K562 treated with DMSO at 1 percent for 24 hours (cell line): Measurements from ENCODE around the gene KLF1. TPM values are rescaled to one million over a fixed set of nuclear protein-coding genes. Genes with fewer than 3 reads are reported as not detected.

ENCODE experiments used
- total RNA-seq: library from RNA; unstranded; fragments of 300-600 nt; gene quantifications from 2 replicates; pipeline ENCODE4 v1.2.3, GENCODE V29; 2022; ENCODE audit warnings: low read depth; ENCODE audit not compliant: insufficient read depth

The KLF1 gene
- total RNA-seq, result 33.8 and 46.8 TPM in 2 replicates

DNA sequence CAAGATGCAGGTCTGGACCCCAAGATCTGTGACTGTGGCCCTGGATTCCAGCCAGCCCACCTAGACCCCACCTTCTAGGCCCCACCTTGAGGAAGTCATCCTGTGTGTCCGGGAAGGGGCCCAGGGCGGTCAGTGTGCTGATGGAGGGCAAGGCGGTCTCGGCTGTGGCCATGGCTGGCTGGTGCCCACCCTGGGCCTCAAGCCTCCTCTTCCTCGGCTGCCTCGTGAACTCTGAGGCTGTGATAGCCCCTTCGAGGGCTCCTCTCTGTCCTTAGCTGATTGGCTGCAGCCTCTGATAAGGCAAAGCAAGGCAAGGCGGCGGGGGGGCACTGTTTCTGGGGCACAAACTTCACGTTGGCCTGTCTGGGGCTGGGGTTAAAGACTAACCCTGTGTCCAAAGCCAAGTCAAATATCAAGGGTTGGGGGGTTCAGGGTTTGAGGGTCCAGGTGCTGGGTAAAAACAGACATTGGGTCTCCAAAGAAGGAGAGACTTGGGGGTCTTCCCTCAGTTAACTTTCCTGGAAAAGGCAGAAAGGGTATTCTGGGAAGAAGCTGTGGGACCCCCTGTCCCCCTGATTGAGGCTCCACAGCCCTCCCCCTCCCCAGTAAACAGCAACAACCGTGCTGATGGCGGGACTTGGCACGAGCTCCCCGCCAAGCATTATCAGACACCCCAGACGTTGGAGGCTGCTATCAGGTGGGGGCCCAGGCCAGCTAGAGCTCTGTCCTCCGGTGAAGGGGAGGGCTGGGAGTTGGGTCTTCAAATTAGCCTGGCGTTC, at the start of gene KLF1:
KLF1 (minus strand) TSS at position 233 of the 779 bp plus-strand sequence; CDS start at position 172, 61 bp downstream.

DNA sequence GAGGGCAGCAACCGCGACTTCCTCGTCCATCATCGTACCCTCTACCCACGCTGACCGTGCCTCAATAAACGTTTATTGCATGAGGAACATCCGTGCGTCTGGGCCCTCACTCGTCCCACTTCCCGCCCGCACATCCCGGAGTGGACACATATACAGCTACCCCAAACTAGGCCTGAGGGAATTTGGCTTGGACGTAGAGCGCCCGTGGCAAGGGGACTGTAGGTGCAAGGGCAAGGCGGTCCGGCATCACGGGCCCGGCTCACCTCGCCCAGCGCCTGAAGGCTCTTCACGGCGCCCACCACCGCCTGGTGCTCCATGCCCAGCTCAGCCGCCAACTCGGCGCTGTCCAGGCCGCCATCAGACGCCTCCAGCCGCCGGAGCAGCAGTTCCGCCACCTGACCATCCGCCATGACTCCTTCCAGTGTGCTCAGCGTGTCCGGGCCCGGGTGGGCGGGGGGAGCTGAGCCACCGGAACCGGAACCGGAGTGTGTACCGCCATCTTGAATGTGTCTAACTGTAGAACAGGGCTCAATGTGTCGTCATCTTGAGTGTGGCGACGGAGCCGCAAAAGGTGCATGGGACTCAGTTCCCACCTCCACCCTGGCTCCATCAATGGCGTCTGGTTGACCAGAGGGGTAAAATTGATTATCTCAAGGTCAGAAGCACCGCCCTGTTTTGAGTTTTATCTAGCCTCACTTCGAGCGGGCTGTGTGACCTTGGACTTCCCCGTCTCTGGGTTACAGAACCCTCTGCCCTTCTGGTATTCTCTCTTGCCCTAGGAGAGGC, 46.5 kb upstream of the KLF1 start, which contains the start of gene FARSA:
FARSA (minus strand) TSS at position 425 of the 786 bp plus-strand sequence; CDS start at position 410, 15 bp downstream.

DNA sequence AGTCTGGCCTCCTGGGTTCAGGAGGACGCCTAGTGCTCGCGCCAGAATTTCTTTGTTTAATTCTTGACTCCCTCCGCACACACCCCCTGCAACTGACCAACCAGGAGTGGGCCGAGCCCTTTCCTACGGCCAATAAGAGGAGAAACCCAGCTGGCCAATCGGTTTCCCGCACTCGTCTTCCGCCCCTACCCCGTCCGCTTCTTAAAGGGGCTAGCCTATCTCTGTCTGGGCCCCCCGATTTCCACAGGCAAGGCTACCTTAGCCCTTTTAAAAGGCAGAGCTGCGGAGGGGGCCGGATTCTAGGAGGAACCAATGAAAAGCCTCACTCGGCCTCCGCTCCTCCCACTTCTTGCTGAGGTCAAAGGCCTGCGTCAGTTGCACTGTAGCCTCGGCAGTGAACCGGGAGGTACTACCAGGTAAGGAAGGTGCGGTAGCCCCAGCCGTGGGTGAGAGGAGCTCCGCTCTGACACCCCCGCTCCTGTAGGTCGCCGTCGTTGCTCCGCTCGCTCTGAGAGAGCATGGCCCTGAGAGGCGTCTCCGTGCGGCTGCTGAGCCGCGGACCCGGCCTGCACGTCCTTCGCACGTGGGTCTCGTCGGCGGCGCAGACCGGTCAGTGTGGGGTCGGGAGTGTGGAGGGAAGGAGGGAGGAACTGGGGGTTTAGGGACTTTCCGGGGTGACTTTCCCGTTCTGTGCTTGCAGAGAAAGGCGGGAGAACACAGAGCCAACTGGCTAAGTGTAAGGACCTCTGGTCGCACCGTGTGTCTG, 4.0 kb upstream of the KLF1 start, which contains the start of gene GCDH:
GCDH (plus strand) TSS at position 374 of the 766 bp plus-strand sequence; CDS start at position 519, 145 bp downstream.

DNA sequence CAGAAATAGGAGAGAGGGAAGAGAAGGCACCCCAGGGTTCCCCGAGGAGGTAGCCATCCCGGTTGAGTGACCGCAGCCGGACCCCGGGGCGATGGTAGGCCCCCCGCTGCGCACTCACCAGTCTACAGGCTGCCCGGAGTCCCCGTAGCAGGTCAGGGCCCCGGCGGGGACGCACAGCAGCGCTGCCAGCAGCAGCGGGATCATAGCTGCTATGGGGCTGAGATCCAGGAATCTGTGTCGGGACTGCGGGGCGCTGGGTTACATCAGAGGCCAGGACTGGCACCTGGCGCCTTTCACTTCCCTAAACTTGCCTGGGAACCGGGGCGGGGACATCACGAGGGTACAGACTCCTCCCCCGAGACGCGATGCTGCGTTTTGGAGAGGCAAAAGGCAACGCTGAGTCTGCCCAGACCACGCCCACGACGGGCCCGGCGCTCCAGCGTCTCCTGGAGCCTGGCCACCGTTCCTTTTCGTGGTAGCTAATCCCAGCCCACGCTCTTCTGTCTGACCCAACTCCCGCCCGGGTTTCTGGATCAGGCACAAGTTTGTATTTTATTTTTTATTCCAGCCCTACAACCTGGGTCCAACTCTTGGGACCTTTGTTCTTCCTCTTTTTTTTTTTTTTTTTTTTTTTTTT, 5.7 kb downstream of the KLF1 start, which contains the start of gene DNASE2:
DNASE2 (minus strand) TSS at position 278 of the 637 bp plus-strand sequence; CDS start at position 204, 74 bp downstream.

DNA sequence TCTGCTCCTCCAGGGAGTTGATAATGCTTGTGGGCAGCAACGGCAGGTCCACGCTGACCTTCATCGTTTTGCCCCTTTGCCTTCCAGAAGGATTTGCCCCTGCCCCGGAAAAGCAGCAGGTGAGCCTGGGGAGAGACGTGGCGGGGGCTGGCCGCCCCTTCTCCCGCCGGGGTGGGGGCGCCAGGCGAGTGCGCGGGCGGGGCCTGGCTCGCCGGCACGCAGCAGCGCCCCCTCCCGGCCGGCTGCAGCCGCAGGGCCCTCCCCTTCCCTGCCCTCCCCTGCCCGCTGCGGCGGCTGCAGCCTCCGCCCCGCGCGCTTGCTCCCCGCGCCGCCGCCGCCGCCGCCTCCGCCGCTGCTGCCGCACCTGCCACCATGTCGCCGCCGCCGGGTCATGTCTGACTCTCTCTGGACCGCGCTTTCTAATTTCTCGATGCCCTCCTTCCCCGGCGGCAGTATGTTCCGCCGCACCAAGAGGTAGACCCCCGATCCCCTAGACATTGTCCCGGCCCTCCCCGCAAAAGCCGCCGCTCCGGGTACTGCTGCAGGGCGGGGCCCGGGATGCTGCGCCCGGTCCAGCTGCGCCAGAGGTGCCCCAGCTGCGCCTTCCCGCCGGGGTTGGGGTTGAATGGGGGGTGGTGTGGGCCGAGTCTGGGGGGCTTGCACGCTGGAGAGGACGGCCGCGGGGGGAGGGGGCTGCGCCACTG, 48.7 kb downstream of the KLF1 start, which contains the start of gene MAST1:
MAST1 (plus strand) TSS at position 334 of the 704 bp plus-strand sequence; CDS start at position 392, 58 bp downstream.

DNA sequence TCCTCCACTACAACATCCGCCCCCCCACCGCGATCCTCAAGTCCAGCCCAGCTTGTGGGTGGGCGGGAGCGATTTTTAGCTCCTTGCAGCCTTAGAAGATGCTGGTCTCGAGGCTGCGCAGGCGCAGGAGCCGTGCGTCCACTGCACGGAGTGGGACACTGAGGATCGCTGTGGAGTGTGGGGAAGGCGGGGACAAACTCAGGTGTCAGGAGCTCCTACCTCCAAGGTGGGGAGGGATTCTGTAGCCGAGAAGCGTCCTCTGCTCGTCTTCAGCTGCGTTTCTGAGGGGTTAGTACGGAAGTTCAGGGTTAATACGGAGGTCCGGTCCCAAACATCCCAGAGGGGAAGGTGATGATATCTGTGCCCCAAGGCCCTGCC, 52.4 kb downstream of the KLF1 start, which contains the start of gene RTBDN:
RTBDN (minus strand) TSS at position 14 of the 378 bp plus-strand sequence. CDS start 4,600 bp downstream, outside the sequence.

Other genes with a start within 250 kb of the KLF1 start
- 124 and 142 TPM in 2 replicates for gene MAN2B1, start 220.5 kb downstream of the KLF1 start, total RNA-seq
- gene WDR83, start 220.4 kb downstream of the KLF1 start, total RNA-seq, result 17.4 and 22.1 TPM in 2 replicates
- 111 and 114 TPM in 2 replicates for gene DHPS, start 205.3 kb downstream of the KLF1 start, total RNA-seq
- gene GNG14, start 199.2 kb downstream of the KLF1 start, total RNA-seq, result not detected in 2 replicates
- gene FBXW9, start 190.6 kb downstream of the KLF1 start, total RNA-seq, result 15.3 and 19.5 TPM in 2 replicates
- 32.6 and 33.0 TPM in 2 replicates for gene TNPO2, start 163.3 kb downstream of the KLF1 start, total RNA-seq
- 485 and 496 TPM in 2 replicates for gene TRIR, start 152.5 kb downstream of the KLF1 start, total RNA-seq
- gene GET3, start 149.7 kb downstream of the KLF1 start, total RNA-seq, result 92.4 and 109 TPM in 2 replicates
- not detected in 2 replicates for gene BEST2, start 135.4 kb downstream of the KLF1 start, total RNA-seq
- gene HOOK2, start 111.6 kb downstream of the KLF1 start, total RNA-seq, result 23.8 and 27.0 TPM in 2 replicates
- 130 and 136 TPM in 2 replicates for gene JUNB, start 95.7 kb downstream of the KLF1 start, total RNA-seq
- 388 and 416 TPM in 2 replicates for gene PRDX2, start 85.4 kb downstream of the KLF1 start, total RNA-seq
- gene THSD8, start 85.1 kb downstream of the KLF1 start, total RNA-seq, result 0.85 TPM in 1 of 2 replicates, not detected in the other
- gene RNASEH2A, start 80.6 kb downstream of the KLF1 start, total RNA-seq, result 86.0 and 110 TPM in 2 replicates
- 2.0 and 3.5 TPM in 2 replicates for gene RTBDN, start 52.6 kb downstream of the KLF1 start, total RNA-seq
- gene MAST1, start 48.7 kb downstream of the KLF1 start, total RNA-seq, result 7.8 and 9.5 TPM in 2 replicates
- 157 TPM in 2 replicates for gene DNASE2, start 5.8 kb downstream of the KLF1 start, total RNA-seq
- gene GCDH, start 4.0 kb upstream of the KLF1 start, total RNA-seq, result 17.5 and 23.0 TPM in 2 replicates
- gene SYCE2, start 32.1 kb upstream of the KLF1 start, total RNA-seq, result 2.3 and 5.5 TPM in 2 replicates
- gene FARSA, start 46.5 kb upstream of the KLF1 start, total RNA-seq, result 148 and 157 TPM in 2 replicates
- 582 and 601 TPM in 2 replicates for gene CALR, start 51.4 kb upstream of the KLF1 start, total RNA-seq
- gene RAD23A, start 58.7 kb upstream of the KLF1 start, total RNA-seq, result 158 and 166 TPM in 2 replicates
- gene GADD45GIP1, start 70.0 kb upstream of the KLF1 start, total RNA-seq, result 44.0 and 48.0 TPM in 2 replicates
- gene DAND5, start 82.4 kb upstream of the KLF1 start, total RNA-seq, result 0.14 TPM in 1 of 2 replicates, not detected in the other
- gene NFIX, start 108.3 kb upstream of the KLF1 start, total RNA-seq, result 10.2 and 12.0 TPM in 2 replicates
- gene LYL1, start 215.7 kb upstream of the KLF1 start, total RNA-seq, result 418 and 505 TPM in 2 replicates
- gene TRMT1, start 229.5 kb upstream of the KLF1 start, total RNA-seq, result 34.6 and 35.4 TPM in 2 replicates
- gene NACC1, start 231.1 kb upstream of the KLF1 start, total RNA-seq, result 59.9 and 65.7 TPM in 2 replicates